Gastrocnemius medialis (tissue), 4 donors: Measurements from ENCODE around the gene CDH16.

Source experiments
- POLR2A ChIP-seq, 2 donors: fragments of 450-650 bp; IDR thresholded peaks; one replicate each; pipeline ENCODE4 v1.6.1; 2017; ENCODE audit warnings: antibody characterized with exemption in 2 of 2, mild to moderate bottlenecking in 2 of 2, moderate library complexity in 2 of 2
- TF ChIP-seq, protein P1 (sequence below), 5 experiments: fragments of 450-650 bp in 3 of 5; fragments of 200-600 bp in 2 of 5; sonication (generic) in 2 of 5; IDR thresholded peaks in 4 of 5; conservative IDR thresholded peaks in 1 of 5; 1 replicate in 4 of 5; 2 replicates in 1 of 5; pipeline ENCODE4 v1.5.1; 2016 to 2019; ENCODE audit warnings: antibody characterized with exemption in 5 of 5, mild to moderate bottlenecking in 3 of 5, moderate library complexity in 3 of 5

GRCh38 chr16:66917741-66918140 is 944 bp downstream of the CDH16 start:
- TF ChIP-seq POLR2A (IDR thresholded peaks at IDR 0.05) = no peak
- TF ChIP-seq, protein P1, sequence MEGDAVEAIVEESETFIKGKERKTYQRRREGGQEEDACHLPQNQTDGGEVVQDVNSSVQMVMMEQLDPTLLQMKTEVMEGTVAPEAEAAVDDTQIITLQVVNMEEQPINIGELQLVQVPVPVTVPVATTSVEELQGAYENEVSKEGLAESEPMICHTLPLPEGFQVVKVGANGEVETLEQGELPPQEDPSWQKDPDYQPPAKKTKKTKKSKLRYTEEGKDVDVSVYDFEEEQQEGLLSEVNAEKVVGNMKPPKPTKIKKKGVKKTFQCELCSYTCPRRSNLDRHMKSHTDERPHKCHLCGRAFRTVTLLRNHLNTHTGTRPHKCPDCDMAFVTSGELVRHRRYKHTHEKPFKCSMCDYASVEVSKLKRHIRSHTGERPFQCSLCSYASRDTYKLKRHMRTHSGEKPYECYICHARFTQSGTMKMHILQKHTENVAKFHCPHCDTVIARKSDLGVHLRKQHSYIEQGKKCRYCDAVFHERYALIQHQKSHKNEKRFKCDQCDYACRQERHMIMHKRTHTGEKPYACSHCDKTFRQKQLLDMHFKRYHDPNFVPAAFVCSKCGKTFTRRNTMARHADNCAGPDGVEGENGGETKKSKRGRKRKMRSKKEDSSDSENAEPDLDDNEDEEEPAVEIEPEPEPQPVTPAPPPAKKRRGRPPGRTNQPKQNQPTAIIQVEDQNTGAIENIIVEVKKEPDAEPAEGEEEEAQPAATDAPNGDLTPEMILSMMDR (IDR thresholded peaks at IDR 0.05 in 4 of 5, conservative IDR thresholded peaks at IDR 0.05 in 1 of 5) = no peak
